HG03457 (cell line): ENCODE measurements around the gene ZNF292.
"Not testable (repeated sequence)": the region's sequence is repeated elsewhere in the genome, so short reads cannot be mapped to it uniquely, and the experiment has no call there.

Experiments used
- ATAC-seq: cut with Tn5 transposase; IDR thresholded peaks from one replicate; pipeline ENCODE4 v1.9.1; 2021; ENCODE audit warnings: moderate number of reproducible peaks; ENCODE audit not compliant: unreplicated experiment

ZNF292 gene

GRCh38 chr6:87209812-87210211 is 54.4 kb downstream of the ZNF292 start:
- ATAC-seq: no peak

- ATAC-seq: peak; percentile 95
These were observed 55.6 kb downstream of the ZNF292 start for GRCh38 chr6:87210979-87211378.

- no peak for ATAC-seq
These were observed 57.2 kb downstream of the ZNF292 start for GRCh38 chr6:87212596-87212995.

- no peak for ATAC-seq
These were observed 58.0 kb downstream of the ZNF292 start for GRCh38 chr6:87213364-87213763.

GRCh38 chr6:87214831-87215230 is 59.5 kb downstream of the ZNF292 start:
- ATAC-seq: no peak

GRCh38 chr6:87220997-87221396 is 65.6 kb downstream of the ZNF292 start:
- no peak for ATAC-seq

GRCh38 chr6:87222676-87223075 is 67.3 kb downstream of the ZNF292 start:
- no peak for ATAC-seq

- ATAC-seq: no peak
These were observed 69.6 kb downstream of the ZNF292 start for GRCh38 chr6:87224971-87225370.

GRCh38 chr6:87225511-87225910 is 70.1 kb downstream of the ZNF292 start:
- no peak for ATAC-seq

- ATAC-seq: no peak
These were observed 70.6 kb downstream of the ZNF292 start for GRCh38 chr6:87225937-87226336.

- no peak for ATAC-seq
These were observed 75.4 kb downstream of the ZNF292 start for GRCh38 chr6:87230801-87231200.

GRCh38 chr6:87237804-87238203 is 82.4 kb downstream of the ZNF292 start:
- no peak for ATAC-seq

GRCh38 chr6:87239098-87239635 is 83.8 kb downstream of the ZNF292 start:
- not testable (repeated sequence) for ATAC-seq

- no peak for ATAC-seq
These were observed 85.9 kb downstream of the ZNF292 start for GRCh38 chr6:87241304-87241703.

- no peak for ATAC-seq
These were observed 86.9 kb downstream of the ZNF292 start for GRCh38 chr6:87242311-87242710.

GRCh38 chr6:87243812-87244211 is 88.4 kb downstream of the ZNF292 start:
- no peak for ATAC-seq

GRCh38 chr6:87244380-87244779 is 89.0 kb downstream of the ZNF292 start:
- no peak for ATAC-seq

GRCh38 chr6:87250019-87250418 is 94.7 kb downstream of the ZNF292 start:
- no peak for ATAC-seq

GRCh38 chr6:87251225-87251624 is 95.9 kb downstream of the ZNF292 start:
- no peak for ATAC-seq

GRCh38 chr6:87251725-87252124 is 96.4 kb downstream of the ZNF292 start:
- no peak for ATAC-seq

GRCh38 chr6:87257046-87257445 is 101.7 kb downstream of the ZNF292 start:
- no peak for ATAC-seq

GRCh38 chr6:87257565-87257964 is 102.2 kb downstream of the ZNF292 start:
- ATAC-seq: no peak

- ATAC-seq: no peak
These were observed 102.6 kb downstream of the ZNF292 start for GRCh38 chr6:87257975-87258374.
